ENCODE measurements around the gene MAP4K1. TPM values are rescaled to one million over a fixed set of nuclear protein-coding genes. Genes with fewer than 3 reads are reported as not detected.
A peak's percentile ranks its signal among the peaks of the same experiment; 100 is the strongest.

The MAP4K1 gene
- total RNA-seq, 1 experiment from 2014 or later: 2.3 TPM

DNA sequence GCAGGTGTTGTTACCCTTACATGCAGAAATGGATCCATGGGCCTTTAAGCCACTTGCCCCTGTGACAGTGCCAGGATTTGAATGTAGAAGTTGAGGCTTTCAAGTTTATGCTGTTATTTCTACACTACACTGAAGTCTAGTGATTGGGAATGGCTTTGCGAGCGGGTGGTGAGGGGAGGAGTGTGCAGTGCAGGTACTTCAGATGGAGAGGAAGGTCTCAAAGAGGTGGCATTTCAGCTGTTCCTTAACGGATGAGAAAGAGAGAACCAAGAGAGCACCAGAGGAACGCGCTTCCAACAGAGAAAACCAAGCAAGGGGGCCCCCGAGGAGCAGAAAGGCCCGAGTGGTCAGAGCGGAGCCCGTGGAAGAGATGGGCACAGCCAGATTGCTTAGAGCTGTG is 43.0 kb upstream of the MAP4K1 start:
- ATAC-seq (no peak), DNase-seq (no peak)
- Histone ChIP-seq H3K9me2 (replicated peaks; ENCODE audit: low read length) (no peaks in the 10 kb centered on the region), H3K9me3 (ENCODE audit: low read length) (no peaks in the 10 kb centered on the region), H3K4me2 (ENCODE audit: low read length) (peak overlapping the region; percentile 45; the same call in 1 of the 2 replicates), H3K4me3 (ENCODE audit: low read length) (no peak overlapping the region), H3K36me3 (ENCODE audit: low read depth, low read length) (peaks cover 44% of the 10 kb centered on the region), H3K79me2 (ENCODE audit: low read length) (peaks cover 96% of the 10 kb centered on the region), H3K9ac (ENCODE audit: low read length) (no peak overlapping the region), H3K4me1 (ENCODE audit: insufficient read depth, low read length) (peaks cover 94% of the 10 kb centered on the region), H4K20me1 (ENCODE audit: low read length) (peaks cover 32% of the 10 kb centered on the region), H2AFZ (ENCODE audit: low read length) (no peak overlapping the region), H3K27me3 (ENCODE audit: low read length) (no peaks in the 10 kb centered on the region), H3F3A (ENCODE audit: low read length, unreplicated experiment) (peaks cover 8% of the 10 kb centered on the region), H3K27ac (ENCODE audit: low read length) (peak overlapping the region; percentile 99)
- no TSS peak for BruUV-seq (replicated peaks)
- POLR2A ChIA-PET (ENCODE audit: unreplicated experiment): interaction anchor here (1.1 kb wide), 1 partner anchor 14 kb away, joined by 3 read pairs; the partner anchor contains the start of gene ACTN4
- TF ChIP-seq EZH2phosphoT487 (IDR thresholded peaks at IDR 0.05; ENCODE audit: borderline replicate concordance, low read length) (no peak), EZH2 (IDR thresholded peaks at IDR 0.05; ENCODE audit: low read length, unreplicated experiment) (no peak)
- TF ChIP-seq, protein P1, sequence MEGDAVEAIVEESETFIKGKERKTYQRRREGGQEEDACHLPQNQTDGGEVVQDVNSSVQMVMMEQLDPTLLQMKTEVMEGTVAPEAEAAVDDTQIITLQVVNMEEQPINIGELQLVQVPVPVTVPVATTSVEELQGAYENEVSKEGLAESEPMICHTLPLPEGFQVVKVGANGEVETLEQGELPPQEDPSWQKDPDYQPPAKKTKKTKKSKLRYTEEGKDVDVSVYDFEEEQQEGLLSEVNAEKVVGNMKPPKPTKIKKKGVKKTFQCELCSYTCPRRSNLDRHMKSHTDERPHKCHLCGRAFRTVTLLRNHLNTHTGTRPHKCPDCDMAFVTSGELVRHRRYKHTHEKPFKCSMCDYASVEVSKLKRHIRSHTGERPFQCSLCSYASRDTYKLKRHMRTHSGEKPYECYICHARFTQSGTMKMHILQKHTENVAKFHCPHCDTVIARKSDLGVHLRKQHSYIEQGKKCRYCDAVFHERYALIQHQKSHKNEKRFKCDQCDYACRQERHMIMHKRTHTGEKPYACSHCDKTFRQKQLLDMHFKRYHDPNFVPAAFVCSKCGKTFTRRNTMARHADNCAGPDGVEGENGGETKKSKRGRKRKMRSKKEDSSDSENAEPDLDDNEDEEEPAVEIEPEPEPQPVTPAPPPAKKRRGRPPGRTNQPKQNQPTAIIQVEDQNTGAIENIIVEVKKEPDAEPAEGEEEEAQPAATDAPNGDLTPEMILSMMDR (conservative IDR thresholded peaks at IDR 0.05; ENCODE audit: low read depth, low read length): no peak
- CTCF ChIA-PET: no interaction called here
- intact Hi-C loops (cut with micrococcal nuclease): no loop called here

GRCh38 chr19:38658462-38659306 is 40.9 kb upstream of the MAP4K1 start:
- Histone ChIP-seq H3K4me3 (ENCODE audit: low read length) (peak overlapping the region; percentile 53), H3K4me1 (ENCODE audit: insufficient read depth, low read length) (peaks cover 93% of the 10 kb centered on the region), H3K79me2 (ENCODE audit: low read length) (peaks cover 96% of the 10 kb centered on the region), H3K9me2 (replicated peaks; ENCODE audit: low read length) (no peaks in the 10 kb centered on the region), H3F3A (ENCODE audit: low read length, unreplicated experiment) (peaks cover 8% of the 10 kb centered on the region), H3K9ac (ENCODE audit: low read length) (peak overlapping the region; percentile 84), H2AFZ (ENCODE audit: low read length) (no peak overlapping the region), H3K27me3 (ENCODE audit: low read length) (no peaks in the 10 kb centered on the region), H3K4me2 (ENCODE audit: low read length) (peak overlapping the region; percentile 72), H3K36me3 (ENCODE audit: low read depth, low read length) (peaks cover 57% of the 10 kb centered on the region), H4K20me1 (ENCODE audit: low read length) (0 out of 2 replicates have a peak, but pooled peaks cover 26% of the 10 kb centered on the region), H3K9me3 (ENCODE audit: low read length) (no peaks in the 10 kb centered on the region), H3K27ac (ENCODE audit: low read length) (peak overlapping the region; percentile 99)
- POLR2A ChIA-PET (ENCODE audit: unreplicated experiment): interaction anchor here (0.6 kb wide), 3 partner anchors 9 to 240 kb away, joined by 3 to 12 read pairs (median 9); no protein-coding TSS in a partner anchor
- CTCF ChIA-PET: no interaction called here
- no TSS peak for BruUV-seq (replicated peaks)
- DNase-seq: peak; percentile 97
- peak; percentile 60 for ATAC-seq
- intact Hi-C loops (cut with micrococcal nuclease): loop anchor here (10.0 kb wide), 1 partner anchor 46 kb away; no protein-coding TSS in a partner anchor
- TF ChIP-seq EZH2 (IDR thresholded peaks at IDR 0.05; ENCODE audit: low read length, unreplicated experiment) (no peak), EZH2phosphoT487 (IDR thresholded peaks at IDR 0.05; ENCODE audit: borderline replicate concordance, low read length) (no peak)
- TF ChIP-seq, protein P1 (conservative IDR thresholded peaks at IDR 0.05; ENCODE audit: low read depth, low read length): no peak

All from PC-3 (cell line).